Psoas muscle (tissue), 8 donors: ENCODE data around the gene CNGA3. TPM values are rescaled to one million over a fixed set of nuclear protein-coding genes. Genes with fewer than 3 reads are reported as not detected.
"Not testable (repeated sequence)": the region's sequence is repeated elsewhere in the genome, so short reads cannot be mapped to it uniquely, and the experiment has no call there.

Source experiments
- ATAC-seq, 4 donors: fragments of 200-7000 bp; cut with Tn5 transposase; one replicate each; pipeline ENCODE4 v1.9.1; 2020; ENCODE audit warnings: moderate library complexity in 3 of 4, mild to moderate bottlenecking in 2 of 4
- DNase-seq, 2 donors: peaks; one replicate each; pipeline ENCODE4 v3.0.0-alpha.2; 2020
- H3K27ac ChIP-seq: fragments of 200-600 bp; one replicate; pipeline ENCODE4 v1.8.0; 2022
- H3K27me3 ChIP-seq, 3 donors: fragments of 200-600 bp in 1 of 3; one replicate each; pipeline versions ENCODE4 v1.6.1 to v1.8.0; 2013 to 2022; ENCODE audit warnings: low read length in 2 of 3, mild to moderate bottlenecking in 2 of 3, moderate library complexity in 1 of 3; ENCODE audit not compliant: insufficient read depth in 3 of 3
- H3K36me3 ChIP-seq, 2 donors: fragments of 200-600 bp in 1 of 2; one replicate each; pipeline versions ENCODE4 v1.6.1 to v1.8.0; 2013 to 2022; ENCODE audit warnings: low read depth in 1 of 2, mild to moderate bottlenecking in 1 of 2, moderate library complexity in 1 of 2; ENCODE audit not compliant: insufficient read depth in 1 of 2
- H3K4me1 ChIP-seq: fragments of 200-600 bp; one replicate; pipeline ENCODE4 v1.8.0; 2022
- H3K4me3 ChIP-seq: fragments of 200-600 bp; one replicate; pipeline ENCODE4 v1.8.0; 2022; ENCODE audit warnings: mild to moderate bottlenecking
- H3K9me3 ChIP-seq: fragments of 200-600 bp; one replicate; pipeline ENCODE4 v1.8.0; 2022
- CTCF ChIP-seq: fragments of 200-600 bp; IDR thresholded peaks from one replicate; pipeline ENCODE4 v1.8.0; 2022; ENCODE audit warnings: antibody characterized with exemption
- WGBS, 3 donors: extraction: QIAGEN DNeasy Blood & Tissue Kit; methylation state at CpG; one replicate each; pipeline versions ENCODE4 v1.1.6 to v1.1.7; 2013; 5-methylcytosine and 5-hydroxymethylcytosine counted together
- intact Hi-C, 2 donors: fragments of 100-400 bp; cut with DNase I; formaldehyde crosslinking; loops; one replicate each; pipeline versions ENCODE4 v1.11.0 to v1.14.2; 2022
- polyA plus RNA-seq, 3 donors: library from polyadenylated mRNA; stranded (reverse); fragments of 200-250 nt; gene quantifications; one replicate each; pipeline ENCODE4 v1.2.3, GENCODE V29; 2013
- total RNA-seq, 4 donors: library from RNA; stranded (reverse); fragmentation: NEBNext Ultra II Directional in 2 of 4; extraction: Animal tissue kit (Norgen Biotek cat#: 25700) in 2 of 4; gene quantifications; one replicate each; pipeline versions ENCODE4 v1.2.1 to v1.2.4, GENCODE V29; 2021 to 2023
- donor health status: healthy with polysubstance abuse.
- donor health status: DM: no; HTN: no; CAD: no; lungs with moderate emphysema.
- donor health status: Bipolar disorder and iron deficiency.
- donor health status: healthy.
- donor health status: DM: yes; HTN: yes; CAD: no.
- donor health status: DM: no; HTN: no; CAD: no.
- donor health status: DM: no; HTN: no; CAD: no.
- donor health status: DM: yes; HTN: yes; CAD: no.

The CNGA3 gene
- total and polyA plus RNA-seq, 7 donors: 0.03 TPM; not detected in 6

DNA sequence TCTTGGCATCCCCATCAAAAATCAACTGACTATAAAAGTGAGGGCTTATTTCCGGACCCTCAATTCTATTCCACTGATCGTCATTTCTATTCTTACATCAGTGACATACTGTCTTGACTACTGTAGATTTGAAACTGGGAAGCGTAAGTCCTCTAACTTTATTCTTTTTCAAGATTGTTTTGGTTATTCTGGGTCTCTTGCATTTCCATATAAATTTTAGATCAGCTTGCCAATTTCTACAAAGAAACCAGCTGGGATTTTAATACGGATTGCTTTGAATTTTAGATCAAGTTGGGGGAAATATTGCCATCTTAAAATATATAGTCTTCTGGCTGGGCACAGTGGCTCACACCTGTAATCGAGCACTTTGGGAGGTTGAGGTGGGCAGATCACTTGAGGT is 80.5 kb downstream of the CNGA3 start:
- 83 to 88% (median 86%) methylated on average over 5 of the region's 5 CpGs for WGBS, 3 donors
- Histone ChIP-seq H3K4me1 (no peaks in the 10 kb centered on the region), H3K4me3 (no peak overlapping the region), H3K27me3 (no peaks in the 10 kb centered on the region), H3K36me3 (no peaks in the 10 kb centered on the region), H3K9me3 (no peaks in the 10 kb centered on the region), H3K27ac (no peak overlapping the region)
- DNase-seq (no peak), ATAC-seq (no peak)
- no peak for TF ChIP-seq CTCF
- intact Hi-C loops: no loop called here

GRCh38 chr2:98432145-98432544 is 85.9 kb downstream of the CNGA3 start:
- Histone ChIP-seq H3K9me3 (no peaks in the 10 kb centered on the region), H3K27me3 (no peaks in the 10 kb centered on the region), H3K4me1 (no peaks in the 10 kb centered on the region), H3K27ac (no peak overlapping the region), H3K4me3 (no peak overlapping the region), H3K36me3 (no peaks in the 10 kb centered on the region)
- intact Hi-C loops: no loop called here
- no peak for DNase-seq
- no peak for ATAC-seq
- TF ChIP-seq CTCF: no peak

DNA sequence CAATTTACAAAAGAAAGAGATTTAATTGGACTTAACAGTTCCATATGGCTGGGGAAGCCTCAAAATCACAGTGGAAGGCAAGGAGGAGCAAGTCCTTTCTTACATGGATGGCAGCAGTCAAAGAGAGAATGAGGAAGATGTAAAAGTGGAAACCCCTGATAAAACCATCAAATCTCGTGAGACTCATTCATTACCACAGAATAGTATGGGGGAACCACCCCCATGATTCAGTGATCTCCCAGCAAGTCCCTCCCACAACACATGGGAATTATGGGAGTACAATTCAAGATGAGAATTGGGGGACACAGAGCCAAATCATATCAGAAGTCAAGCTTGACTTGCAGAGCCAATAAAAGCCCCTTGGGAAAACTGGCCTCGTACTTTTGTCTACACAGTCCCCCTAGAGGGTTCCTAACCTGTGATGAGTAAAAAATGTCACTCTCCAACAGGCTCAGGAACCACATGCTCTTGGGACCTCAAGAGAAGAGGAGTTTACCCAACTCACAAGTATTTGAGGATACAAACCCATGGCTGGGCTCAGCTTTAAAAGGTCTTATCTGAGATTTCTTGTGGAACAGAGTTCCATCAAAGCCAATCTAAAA is 87.2 kb downstream of the CNGA3 start:
- ATAC-seq: no peak
- DNase-seq: no peak
- intact Hi-C loops: no loop called here
- no peak overlapping the region for H3K4me3 ChIP-seq
- WGBS, 3 donors: 57 to 72% (median 70%) methylated on average over 2 of the region's 2 CpGs
- no peak for TF ChIP-seq CTCF
- H3K4me1 ChIP-seq: no peaks in the 10 kb centered on the region
- H3K27me3 ChIP-seq: no peaks in the 10 kb centered on the region
- no peaks in the 10 kb centered on the region for H3K9me3 ChIP-seq
- no peak overlapping the region for H3K27ac ChIP-seq
- H3K36me3 ChIP-seq: no peaks in the 10 kb centered on the region

DNA sequence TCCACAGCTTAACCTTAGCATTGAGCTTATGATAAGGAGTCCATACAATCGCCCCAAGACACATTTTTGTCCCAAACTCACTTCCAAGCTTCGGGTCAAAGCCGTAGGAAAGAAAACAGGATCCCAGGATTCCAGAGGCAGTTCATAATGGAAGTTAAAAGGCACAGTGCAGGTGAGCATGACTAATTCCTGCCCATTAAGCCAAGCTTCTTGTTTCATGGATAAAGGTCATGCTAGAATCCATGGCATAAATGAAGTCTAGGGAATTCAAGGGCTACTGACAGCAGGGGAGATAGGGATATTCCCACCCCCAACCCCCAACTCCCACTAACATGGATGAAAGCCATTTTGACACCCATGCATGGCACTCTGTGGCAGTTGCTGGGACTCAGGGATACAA is 88.2 kb downstream of the CNGA3 start:
- DNase-seq (no peak), ATAC-seq (no peak)
- no peaks in the 10 kb centered on the region for H3K4me1 ChIP-seq
- WGBS, 3 donors: 75 to 88% (median 76%) methylated on average over 3 of the region's 3 CpGs
- no peaks in the 10 kb centered on the region for H3K27me3 ChIP-seq
- H3K4me3 ChIP-seq: no peak overlapping the region
- H3K9me3 ChIP-seq: no peaks in the 10 kb centered on the region
- no peak overlapping the region for H3K27ac ChIP-seq
- TF ChIP-seq CTCF: no peak
- no peaks in the 10 kb centered on the region for H3K36me3 ChIP-seq
- intact Hi-C loops: no loop called here

GRCh38 chr2:98435670-98436069 is 89.4 kb downstream of the CNGA3 start:
- ATAC-seq, intact Hi-C loops, H3K4me1 ChIP-seq, H3K27me3 ChIP-seq, DNase-seq, H3K36me3 ChIP-seq, H3K4me3 ChIP-seq, H3K27ac ChIP-seq, H3K9me3 ChIP-seq: not testable (repeated sequence)
- 87 to 91% (median 89%) methylated on average over 4 of the region's 4 CpGs for WGBS, 3 donors
